IMR-90 (cell line): Measurements from ENCODE around the gene VPS35. TPM values are rescaled to one million over a fixed set of nuclear protein-coding genes. Genes with fewer than 3 reads are reported as not detected.

Experiments
- ATAC-seq: fragments of 200-7000 bp; cut with Tn5 transposase; 2 replicates; pipeline ENCODE4 v1.9.1; 2020; ENCODE audit warnings: low read depth, mild to moderate bottlenecking, moderate library complexity
- BruUV-seq: library from RNA; stranded (reverse); fragments of 400-500 nt; replicated peaks from 2 replicates; lab custom pipeline; 2021; lab: Mats Ljungman, UMichigan
- CTCF ChIA-PET: fragments of 300-600 bp; formaldehyde crosslinking; extraction: SDS; loops from one replicate; lab custom pipeline; 2021; ENCODE audit warnings: antibody characterized with exemption; lab: Yijun Ruan, JAX
- POLR2A ChIA-PET: fragments of 300-600 bp; sonication (Branson Sonifier 250); formaldehyde crosslinking; loops from one replicate; lab custom pipeline; 2022; ENCODE audit warnings: antibody characterized with exemption; ENCODE audit not compliant: unreplicated experiment; lab: Charles Lee
- DNase-seq: peaks from one replicate; pipeline ENCODE4 v3.0.0; 2013
- H2AFZ ChIP-seq: replicated peaks from 2 replicates; pipeline ENCODE3; 2013; ENCODE audit warnings: low read length, mild to moderate bottlenecking; ENCODE audit not compliant: poor library complexity
- H2AK5ac ChIP-seq: 2 replicates; pipeline ENCODE4 v1.6.1; 2013; ENCODE audit warnings: low read depth, low read length, inconsistent platforms
- H2AK9ac ChIP-seq: replicated peaks from 2 replicates; pipeline ENCODE3; 2013; ENCODE audit warnings: mild to moderate bottlenecking, low read depth, low read length, moderate library complexity; ENCODE audit not compliant: poor library complexity
- H2BK120ac ChIP-seq: 2 replicates; pipeline ENCODE4 v1.6.1; 2013; ENCODE audit warnings: low read depth, low read length, inconsistent platforms
- H2BK15ac ChIP-seq: 3 replicates; pipeline ENCODE4 v1.6.1; 2013; ENCODE audit warnings: low read depth, low read length, inconsistent platforms
- H2BK20ac ChIP-seq: 2 replicates; pipeline ENCODE4 v1.6.1; 2013; ENCODE audit warnings: low read depth, mild to moderate bottlenecking, inconsistent platforms, low read length, moderate library complexity
- H2BK5ac ChIP-seq: 2 replicates; pipeline ENCODE4 v1.6.1; 2013; ENCODE audit warnings: mild to moderate bottlenecking, low read depth, low read length, inconsistent platforms; ENCODE audit not compliant: poor library complexity, severe bottlenecking
- H3K14ac ChIP-seq: replicated peaks from 2 replicates; pipeline ENCODE4 v1.6.1; 2013; ENCODE audit warnings: low read depth, low read length, inconsistent platforms
- H3K18ac ChIP-seq: 2 replicates; pipeline ENCODE4 v1.6.1; 2013; ENCODE audit warnings: low read depth, low read length, control low read depth
- H3K23ac ChIP-seq: 2 replicates; pipeline ENCODE4 v1.6.1; 2013; ENCODE audit warnings: low read depth, low read length, inconsistent platforms
- H3K27ac ChIP-seq: 2 replicates; pipeline ENCODE4 v1.5.1; 2013; ENCODE audit warnings: mild to moderate bottlenecking, control low read depth, low read length; ENCODE audit not compliant: insufficient read depth
- H3K27me3 ChIP-seq: 2 replicates; pipeline ENCODE4 v1.6.1; 2013; ENCODE audit warnings: low read length; ENCODE audit not compliant: control insufficient read depth, insufficient read depth
- H3K36me3 ChIP-seq: 2 replicates; pipeline ENCODE4 v1.6.1; 2013; ENCODE audit warnings: low read length, mixed read lengths; ENCODE audit not compliant: control insufficient read depth, insufficient read depth
- H3K4ac ChIP-seq: 2 replicates; pipeline ENCODE4 v1.6.1; 2013; ENCODE audit warnings: low read depth, low read length, inconsistent platforms
- H3K4me1 ChIP-seq: 2 replicates; pipeline ENCODE4 v1.6.1; 2013; ENCODE audit warnings: low read length, mixed read lengths; ENCODE audit not compliant: control insufficient read depth, insufficient read depth
- H3K4me2 ChIP-seq: 2 replicates; pipeline ENCODE4 v1.6.1; 2013; ENCODE audit warnings: low read depth, mild to moderate bottlenecking, control low read depth, low read length, moderate library complexity
- H3K4me3 ChIP-seq: 2 replicates; pipeline ENCODE4 v1.5.1; 2013; ENCODE audit warnings: low read depth, mild to moderate bottlenecking, control low read depth, low read length, moderate library complexity; ENCODE audit not compliant: insufficient read depth
- H3K56ac ChIP-seq: 2 replicates; pipeline ENCODE4 v1.6.1; 2013; ENCODE audit warnings: low read length, inconsistent platforms; ENCODE audit not compliant: insufficient read depth; ENCODE audit errors: extremely low read depth
- H3K79me1 ChIP-seq, 2 experiments: 2 replicates each; pipeline ENCODE4 v1.6.1; 2013; ENCODE audit warnings: low read length in 2 of 2, inconsistent platforms in 1 of 2, low read depth in 1 of 2
- H3K9ac ChIP-seq: 2 replicates; pipeline ENCODE4 v1.6.1; 2013; ENCODE audit warnings: low read depth, low read length, control low read depth
- H3K9me1 ChIP-seq: 2 replicates; pipeline ENCODE4 v1.6.1; 2013; ENCODE audit warnings: low read length, inconsistent platforms; ENCODE audit not compliant: insufficient read depth
- H3K9me3 ChIP-seq: 2 replicates; pipeline ENCODE4 v1.6.1; 2013; ENCODE audit warnings: low read length; ENCODE audit not compliant: control insufficient read depth, insufficient read depth
- H4K20me1 ChIP-seq: 2 replicates; pipeline ENCODE4 v1.6.1; 2013; ENCODE audit warnings: low read length, inconsistent platforms; ENCODE audit not compliant: insufficient read depth
- H4K5ac ChIP-seq: 2 replicates; pipeline ENCODE4 v1.6.1; 2013; ENCODE audit warnings: mild to moderate bottlenecking, low read depth, low read length, control low read depth
- H4K8ac ChIP-seq, 2 experiments: 2 replicates each; pipeline ENCODE4 v1.6.1; 2013; ENCODE audit warnings: low read depth in 2 of 2, low read length in 2 of 2, control low read depth in 1 of 2, inconsistent platforms in 1 of 2
- H4K91ac ChIP-seq: 2 replicates; pipeline ENCODE4 v1.6.1; 2013; ENCODE audit warnings: low read depth, low read length, inconsistent platforms; ENCODE audit not compliant: insufficient read depth
- BHLHE40 ChIP-seq: fragments of 150-350 bp; IDR thresholded peaks from 2 replicates; pipeline ENCODE4 v1.6.1; 2016; ENCODE audit warnings: mild to moderate bottlenecking, low read depth, low read length
- CHD1 ChIP-seq: IDR thresholded peaks from 2 replicates; pipeline ENCODE4 v1.6.1; 2012; ENCODE audit warnings: low read depth, low read length, improper control_type of control experiment
- FOS ChIP-seq: fragments of 150-350 bp; IDR thresholded peaks from 2 replicates; pipeline ENCODE4 v1.6.1; 2016; ENCODE audit warnings: low read depth, low read length
- WGBS, 2 experiments: methylation state at CpG; one replicate each; pipeline versions ENCODE4 v1.1.5 to v1.1.7; 2013; ENCODE audit warnings: missing lambda C conversion rate in 2 of 2; ENCODE audit not compliant: insufficient read length in 1 of 2; ENCODE audit errors: extremely low coverage in 2 of 2; 5-methylcytosine and 5-hydroxymethylcytosine counted together
- dilution Hi-C: fragments of 300-500 bp; cut with HindIII; formaldehyde crosslinking; loops from one replicate; pipeline ENCODE4 v1.14.3; 2018; ENCODE audit warnings: low sequenced_read_pairs; ENCODE audit not compliant: unreplicated experiment
- in situ Hi-C: fragments of 300-500 bp; cut with MboI; formaldehyde crosslinking; loops from 3 replicates; pipeline ENCODE4 v1.14.3; 2019; ENCODE audit warnings: low sequenced_read_pairs, inconsistent platforms, mixed read lengths
- intact Hi-C: fragments of 100-400 bp; cut with micrococcal nuclease; formaldehyde crosslinking; loops from 2 replicates; pipeline ENCODE4 v1.10.0; 2022
- polyA plus RNA-seq, 3 experiments: library from polyadenylated mRNA; depleted of rRNA; stranded (reverse); fragments of >200 nt; gene quantifications; 2 replicates each; pipeline ENCODE4 v1.2.3, GENCODE V29; 2012; ENCODE audit warnings: low replicate concordance in 1 of 3
- total RNA-seq: library from RNA; depleted of rRNA; stranded (reverse); fragments of >200 nt; gene quantifications from 2 replicates; pipeline ENCODE4 v1.2.3, GENCODE V29; 2012
- TF ChIP-seq, protein P1 (sequence below): fragments of 150-350 bp; IDR thresholded peaks from 2 replicates; pipeline ENCODE4 v1.6.1; 2017; ENCODE audit warnings: mild to moderate bottlenecking, antibody characterized with exemption, low read length, low read depth

Gene VPS35
- total and polyA plus RNA-seq, 2 of the 4 experiments (the other 2 are of a cell fraction), result 42.3 to 89.4 TPM

DNA sequence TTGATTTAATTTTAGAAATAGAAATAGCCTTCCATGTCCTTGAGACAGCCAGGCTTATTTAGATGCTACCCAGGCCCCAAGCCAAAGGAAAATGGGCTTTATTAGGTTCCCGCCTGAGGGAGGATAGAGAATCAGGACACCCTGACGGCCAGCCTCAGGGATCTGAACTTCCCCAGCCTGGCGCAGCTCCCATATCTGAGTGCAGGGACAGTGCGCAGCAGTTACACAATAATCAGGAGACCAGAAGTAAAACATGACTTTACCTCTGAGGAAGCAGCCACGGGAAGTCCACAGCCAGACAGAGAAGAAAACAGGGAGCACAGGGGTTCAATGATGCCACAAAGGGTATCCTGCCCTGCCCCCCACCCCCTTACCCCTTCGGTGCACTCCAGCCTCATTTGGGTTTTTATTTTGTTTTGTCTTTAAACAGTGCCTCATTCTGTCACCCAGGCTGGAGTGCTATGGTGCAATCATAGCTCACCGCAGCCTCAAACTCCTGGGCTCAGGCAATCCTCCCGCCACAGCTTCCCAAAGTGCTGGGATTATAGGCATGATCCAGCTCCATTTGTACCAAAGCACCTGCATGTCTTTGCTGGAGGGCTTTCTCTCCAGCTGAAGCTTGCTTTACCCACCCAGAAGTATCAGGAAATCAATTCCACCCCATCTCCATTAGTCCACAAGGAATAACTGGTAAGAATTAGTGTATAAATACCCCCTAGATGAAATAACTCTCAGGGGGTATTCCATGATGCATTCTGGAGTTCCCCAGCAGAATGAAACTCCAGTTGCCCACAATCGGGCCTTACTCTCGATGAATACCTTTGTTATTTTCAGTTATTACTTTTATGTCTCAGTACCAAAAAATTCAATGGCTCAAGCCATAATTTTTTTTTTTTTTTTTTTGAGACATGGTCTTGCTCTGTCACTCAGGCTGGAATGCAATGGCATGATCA, 22.4 kb upstream of the VPS35 start (continued):
- TF ChIP-seq FOS (no peak), BHLHE40 (no peak)

DNA sequence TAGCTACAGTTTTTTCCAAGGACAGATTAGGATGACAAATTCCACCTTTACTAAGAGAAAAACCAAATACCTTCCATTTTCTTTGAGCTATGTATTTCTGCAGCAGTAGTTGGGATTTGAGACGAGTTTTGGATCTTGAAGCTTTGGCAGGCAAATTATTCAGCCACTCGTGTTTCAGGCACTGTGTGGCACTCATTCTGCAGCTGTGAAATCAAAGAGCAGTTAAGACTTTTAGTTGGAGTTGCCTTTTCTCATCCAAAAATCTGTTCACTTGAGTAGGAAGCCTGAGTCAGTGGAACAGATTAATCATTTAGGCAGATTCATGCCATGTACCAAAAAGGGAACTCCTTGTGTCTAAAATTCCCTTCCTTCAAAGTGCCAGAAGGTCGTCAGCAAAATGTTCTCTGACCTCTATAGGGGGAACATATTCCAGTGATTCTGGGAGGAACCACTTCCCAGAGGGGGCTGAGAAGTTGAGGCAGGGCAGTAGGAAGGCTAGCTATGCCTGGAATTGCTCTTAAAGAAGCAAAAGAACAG, 20.6 kb upstream of the VPS35 start:
- POLR2A ChIA-PET, result no interaction called here
- CTCF ChIA-PET, result interaction anchor here (0.6 kb wide), 1 partner anchor 135 kb away, joined by 4 read pairs; no protein-coding TSS in a partner anchor

More for the DNA sequence above, 20.6 kb upstream of the VPS35 start:
- Histone ChIP-seq H3K27me3 (no peaks in the 10 kb centered on the region), H4K20me1 (no peaks in the 10 kb centered on the region), H3K56ac (no peak overlapping the region), H3K4me2 (no peak overlapping the region), H2AFZ (no peak overlapping the region), H2BK15ac (no peak overlapping the region), H3K23ac (no peak overlapping the region), H2AK9ac (no peak overlapping the region), H3K9ac (no peak overlapping the region), H2BK20ac (no peak overlapping the region), H3K4me3 (no peak overlapping the region), H3K9me3 (no peaks in the 10 kb centered on the region), H3K14ac (no peak overlapping the region), H4K91ac (no peak overlapping the region), H4K8ac (no peak overlapping the region), H3K79me1 (no peaks in the 10 kb centered on the region), H2AK5ac (no peak overlapping the region), H3K4ac (no peak overlapping the region), H2BK5ac (no peak overlapping the region), H3K4me1 (no peaks in the 10 kb centered on the region), H3K36me3 (no peaks in the 10 kb centered on the region), H2BK120ac (no peak overlapping the region), H3K27ac (no peak overlapping the region), H3K18ac (no peak overlapping the region), H3K9me1 (no peaks in the 10 kb centered on the region), H4K5ac (no peak overlapping the region)
- intact Hi-C loops (no loop called here), dilution Hi-C loops (no loop called here), in situ Hi-C loops (no loop called here)
- ATAC-seq (no peak), DNase-seq (no peak)
- no peak for TF ChIP-seq CHD1
- TF ChIP-seq, protein P1, sequence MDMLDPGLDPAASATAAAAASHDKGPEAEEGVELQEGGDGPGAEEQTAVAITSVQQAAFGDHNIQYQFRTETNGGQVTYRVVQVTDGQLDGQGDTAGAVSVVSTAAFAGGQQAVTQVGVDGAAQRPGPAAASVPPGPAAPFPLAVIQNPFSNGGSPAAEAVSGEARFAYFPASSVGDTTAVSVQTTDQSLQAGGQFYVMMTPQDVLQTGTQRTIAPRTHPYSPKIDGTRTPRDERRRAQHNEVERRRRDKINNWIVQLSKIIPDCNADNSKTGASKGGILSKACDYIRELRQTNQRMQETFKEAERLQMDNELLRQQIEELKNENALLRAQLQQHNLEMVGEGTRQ, result no peak
- BruUV-seq, result no TSS peak
- WGBS, 2 experiments, result no CpG with 5 or more reads among the region's 3 CpGs
